GM12865 (cell line): Measurements from ENCODE around the gene SPAG16.
"Not testable (repeated sequence)": the region's sequence is repeated elsewhere in the genome, so short reads cannot be mapped to it uniquely, and the experiment has no call there.

ENCODE experiments used
- DNase-seq: peaks from one replicate; pipeline ENCODE4 v3.0.0; 2010; ENCODE audit warnings: low read depth
- H3K4me3 ChIP-seq: 2 replicates; pipeline ENCODE4 v1.5.1; 2011; ENCODE audit warnings: mild to moderate bottlenecking, low read depth, low read length, control low read depth
- TF ChIP-seq, protein P1 (sequence below): IDR thresholded peaks from 2 replicates; pipeline ENCODE4 v1.5.1; 2011; ENCODE audit warnings: low read length, control low read depth, low read depth, inconsistent platforms; ENCODE audit not compliant: insufficient read depth; ENCODE audit errors: missing control alignments

Gene SPAG16

DNA sequence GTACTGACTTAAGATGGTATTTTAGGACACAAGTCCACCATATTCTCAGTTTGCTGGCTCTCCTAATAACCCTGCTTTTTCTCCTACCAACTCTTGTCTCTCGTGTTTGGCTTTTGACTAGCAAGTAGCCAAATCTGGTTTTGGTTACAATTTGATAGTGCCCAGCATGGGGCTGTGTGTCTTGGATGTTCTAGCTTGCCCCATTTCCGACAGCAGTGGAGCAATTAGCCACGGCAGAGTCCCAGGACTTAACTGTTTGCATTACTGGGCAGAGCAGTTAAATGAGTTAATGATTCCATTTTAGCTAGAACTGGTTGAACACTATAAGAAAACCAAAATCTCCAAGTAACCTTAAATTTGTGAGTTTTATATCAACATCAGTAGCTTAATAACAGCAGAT, 18.6 kb upstream of the SPAG16 start:
- no peak for DNase-seq
- H3K4me3 ChIP-seq, result no peak overlapping the region
- TF ChIP-seq, protein P1, sequence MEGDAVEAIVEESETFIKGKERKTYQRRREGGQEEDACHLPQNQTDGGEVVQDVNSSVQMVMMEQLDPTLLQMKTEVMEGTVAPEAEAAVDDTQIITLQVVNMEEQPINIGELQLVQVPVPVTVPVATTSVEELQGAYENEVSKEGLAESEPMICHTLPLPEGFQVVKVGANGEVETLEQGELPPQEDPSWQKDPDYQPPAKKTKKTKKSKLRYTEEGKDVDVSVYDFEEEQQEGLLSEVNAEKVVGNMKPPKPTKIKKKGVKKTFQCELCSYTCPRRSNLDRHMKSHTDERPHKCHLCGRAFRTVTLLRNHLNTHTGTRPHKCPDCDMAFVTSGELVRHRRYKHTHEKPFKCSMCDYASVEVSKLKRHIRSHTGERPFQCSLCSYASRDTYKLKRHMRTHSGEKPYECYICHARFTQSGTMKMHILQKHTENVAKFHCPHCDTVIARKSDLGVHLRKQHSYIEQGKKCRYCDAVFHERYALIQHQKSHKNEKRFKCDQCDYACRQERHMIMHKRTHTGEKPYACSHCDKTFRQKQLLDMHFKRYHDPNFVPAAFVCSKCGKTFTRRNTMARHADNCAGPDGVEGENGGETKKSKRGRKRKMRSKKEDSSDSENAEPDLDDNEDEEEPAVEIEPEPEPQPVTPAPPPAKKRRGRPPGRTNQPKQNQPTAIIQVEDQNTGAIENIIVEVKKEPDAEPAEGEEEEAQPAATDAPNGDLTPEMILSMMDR, result no peak

DNA sequence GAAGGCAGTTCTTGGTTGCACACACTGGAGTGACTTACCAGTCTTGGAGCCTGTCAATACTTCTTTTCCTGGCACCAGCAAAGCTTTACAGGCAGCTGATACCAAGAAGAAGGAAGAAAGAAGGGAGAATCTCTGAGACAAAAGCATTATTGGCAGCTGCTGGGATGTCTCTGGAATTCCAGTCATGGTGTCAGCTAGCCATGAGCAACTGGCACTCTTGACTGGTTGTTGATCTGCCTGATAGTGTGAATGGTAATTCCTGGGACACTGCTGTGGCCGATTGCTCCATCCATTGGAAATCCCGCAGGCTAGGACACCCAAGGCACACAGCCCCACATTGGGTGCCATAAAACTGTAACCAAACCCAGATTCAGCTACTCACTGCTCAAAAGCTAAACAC, 17.8 kb upstream of the SPAG16 start:
- H3K4me3 ChIP-seq, result no peak overlapping the region
- TF ChIP-seq, protein P1, result no peak
- no peak for DNase-seq

DNA sequence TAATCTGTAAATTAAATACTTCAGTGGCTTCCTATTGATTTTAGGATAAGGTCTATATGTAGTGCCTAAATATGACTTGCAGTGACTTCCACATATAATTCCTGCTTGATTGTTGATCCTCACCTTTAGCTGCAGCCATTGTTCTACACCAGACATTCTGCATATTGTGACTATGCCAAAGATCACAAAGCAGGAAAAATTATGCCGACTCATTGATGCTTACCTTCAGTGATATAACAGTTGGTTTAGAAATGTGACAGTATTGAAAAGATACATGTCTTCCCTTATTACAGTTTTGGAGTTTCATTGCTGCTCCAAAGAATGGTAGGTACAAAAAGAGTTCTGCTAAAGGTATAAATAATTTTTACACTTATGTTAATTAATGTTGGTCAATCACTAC, 12.3 kb upstream of the SPAG16 start:
- TF ChIP-seq, protein P1, result no peak
- DNase-seq, result no peak
- H3K4me3 ChIP-seq, result no peak overlapping the region

DNA sequence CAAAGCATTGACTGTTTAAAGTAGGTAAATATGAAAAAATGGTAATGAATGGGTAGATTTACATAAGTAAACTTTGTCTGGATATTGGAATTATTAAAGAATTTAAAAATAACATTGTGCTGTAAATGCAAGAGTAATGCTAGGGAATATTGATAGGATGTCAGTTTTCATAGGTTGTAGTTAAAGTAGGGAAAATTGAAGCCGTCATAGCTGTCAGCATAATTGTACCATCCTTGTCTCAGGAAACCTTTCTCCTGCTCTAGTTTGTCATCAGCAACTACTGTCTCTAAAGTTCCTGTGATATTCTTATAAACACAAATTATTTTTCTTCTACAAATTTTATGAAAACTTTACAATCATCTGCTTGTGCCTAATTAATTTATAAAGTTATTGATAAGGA, 10.1 kb upstream of the SPAG16 start:
- H3K4me3 ChIP-seq, result no peak overlapping the region
- TF ChIP-seq, protein P1, result no peak
- no peak for DNase-seq

DNA sequence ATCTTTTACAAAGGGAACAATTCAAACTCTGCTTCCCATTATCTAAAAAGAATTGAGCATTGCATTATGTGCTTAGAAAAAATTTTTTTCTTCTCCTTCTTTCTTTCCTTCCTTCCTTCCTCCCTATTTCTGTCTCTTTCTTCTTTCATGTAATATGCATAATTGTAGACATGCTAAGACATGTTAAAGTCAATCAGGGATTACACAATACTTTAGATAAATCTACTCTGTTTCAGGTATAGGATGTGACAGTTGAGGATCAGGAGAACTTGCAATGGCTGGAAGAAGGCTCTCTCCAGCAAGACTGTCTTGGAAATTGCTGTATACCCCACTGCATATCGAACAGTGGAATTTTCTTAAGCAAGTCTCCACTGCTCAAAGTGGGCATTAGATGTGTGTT, 9.0 kb upstream of the SPAG16 start:
- DNase-seq, result no peak
- TF ChIP-seq, protein P1, result no peak
- H3K4me3 ChIP-seq, result no peak overlapping the region

DNA sequence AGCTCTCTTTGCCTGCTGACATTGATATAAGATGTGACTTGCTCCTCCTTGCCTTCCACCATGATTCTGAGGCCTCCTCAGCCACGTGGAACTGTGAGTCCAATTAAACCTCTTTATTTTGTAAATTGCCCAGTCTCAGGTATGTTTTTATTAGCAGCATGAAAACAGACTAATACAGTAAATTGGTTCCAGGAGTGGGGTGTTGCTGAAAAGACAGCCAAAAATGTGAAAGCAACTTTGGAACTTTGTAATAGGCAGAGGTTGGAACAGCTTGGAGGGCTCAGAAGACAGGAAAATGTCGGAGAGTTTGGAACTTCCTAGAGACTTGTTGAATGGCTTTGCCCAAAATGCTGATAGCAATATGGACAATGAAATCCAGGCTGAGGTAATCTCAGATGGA, 7.1 kb upstream of the SPAG16 start:
- not testable (repeated sequence) for DNase-seq, H3K4me3 ChIP-seq

DNA sequence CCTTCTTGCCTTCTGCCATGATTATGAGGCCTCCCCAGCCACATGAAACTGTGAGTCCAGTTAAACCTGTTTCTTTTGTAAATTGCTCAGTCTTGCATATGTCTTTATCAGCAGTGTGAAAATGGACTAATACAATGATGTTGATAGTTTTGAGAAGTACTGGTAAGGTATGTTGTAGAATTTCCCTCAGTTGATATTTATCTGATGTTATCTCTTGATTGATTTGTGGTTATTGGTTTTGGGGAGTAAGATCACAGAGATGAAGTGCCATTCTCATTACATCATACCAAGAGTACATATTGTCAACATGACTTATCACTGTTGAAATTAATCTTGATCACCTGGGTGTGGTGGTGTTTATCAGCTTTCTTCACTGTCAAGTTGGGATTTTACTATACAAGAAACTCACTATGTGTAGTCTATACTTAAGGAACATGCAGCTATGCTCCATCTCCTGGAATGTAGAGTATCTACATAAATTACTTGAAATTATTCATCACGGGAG, 5.1 kb upstream of the SPAG16 start:
- TF ChIP-seq, protein P1, result no peak
- DNase-seq, result no peak
- H3K4me3 ChIP-seq, result no peak overlapping the region
